Testis (tissue), 3 donors: ENCODE results near the gene ADNP. TPM values are rescaled to one million over a fixed set of nuclear protein-coding genes. Genes with fewer than 3 reads are reported as not detected.

ENCODE experiments used
- DNase-seq: peaks from one replicate; pipeline ENCODE4 v3.0.0-alpha.2; 2019
- H3K27ac ChIP-seq, 2 donors: fragments of 200-600 bp; sonication (generic); one replicate each; pipeline ENCODE4 v1.5.1; 2019
- H3K27me3 ChIP-seq: fragments of 200-600 bp; sonication (generic); one replicate; pipeline ENCODE4 v1.5.1; 2019
- H3K36me3 ChIP-seq: fragments of 200-600 bp; sonication (generic); one replicate; pipeline ENCODE4 v1.5.1; 2017; ENCODE audit warnings: low read depth; ENCODE audit errors: missing control alignments
- H3K4me1 ChIP-seq: fragments of 200-600 bp; sonication (generic); one replicate; pipeline ENCODE4 v1.5.1; 2019
- H3K4me3 ChIP-seq, 2 donors: fragments of 200-600 bp; sonication (generic); one replicate each; pipeline ENCODE4 v1.5.1; 2017 to 2019
- H3K9me3 ChIP-seq: fragments of 200-600 bp; sonication (generic); one replicate; pipeline ENCODE4 v1.5.1; 2017
- POLR2A ChIP-seq: fragments of 450-650 bp; IDR thresholded peaks from one replicate; pipeline ENCODE4 v1.6.1; 2017; ENCODE audit warnings: antibody characterized with exemption, mild to moderate bottlenecking, moderate library complexity
- WGBS, 2 donors: methylation state at CpG; one replicate each; pipeline ENCODE4 v1.1.5; 2018; 5-methylcytosine and 5-hydroxymethylcytosine counted together
- intact Hi-C: fragments of 100-400 bp; cut with DNase I; formaldehyde crosslinking; loops from one replicate; pipeline ENCODE4 v1.15.1; 2023; ENCODE audit warnings: low total_unique reads
- polyA plus RNA-seq: library from polyadenylated mRNA; stranded (reverse); fragments of 350-450 nt; fragmentation: Illumina TruSeq; extraction: RNeasy Lipid Tissue Mini Kit (QIAGEN cat#74804); gene quantifications from one replicate; pipeline ENCODE4 v1.2.3, GENCODE V29; 2014; ENCODE audit warnings: low read depth, low replicate concordance; ENCODE audit not compliant: insufficient read depth
- total RNA-seq, 2 donors: library from RNA; depleted of rRNA; stranded (reverse); fragments of >200 nt; gene quantifications; one replicate each; pipeline ENCODE4 v1.2.3, GENCODE V29; 2016
- TF ChIP-seq, protein P1 (sequence below), 3 experiments: fragments of 450-650 bp in 2 of 3; fragments of 200-600 bp in 1 of 3; sonication (generic) in 1 of 3; IDR thresholded peaks; one replicate each; pipeline ENCODE4 v1.5.1; 2016 to 2019; ENCODE audit warnings: antibody characterized with exemption in 3 of 3, mild to moderate bottlenecking in 2 of 3, moderate library complexity in 1 of 3

Gene ADNP
- total and polyA plus RNA-seq, 3 donors from 2014 or later: 83.5 to 110 (median 101) TPM

DNA sequence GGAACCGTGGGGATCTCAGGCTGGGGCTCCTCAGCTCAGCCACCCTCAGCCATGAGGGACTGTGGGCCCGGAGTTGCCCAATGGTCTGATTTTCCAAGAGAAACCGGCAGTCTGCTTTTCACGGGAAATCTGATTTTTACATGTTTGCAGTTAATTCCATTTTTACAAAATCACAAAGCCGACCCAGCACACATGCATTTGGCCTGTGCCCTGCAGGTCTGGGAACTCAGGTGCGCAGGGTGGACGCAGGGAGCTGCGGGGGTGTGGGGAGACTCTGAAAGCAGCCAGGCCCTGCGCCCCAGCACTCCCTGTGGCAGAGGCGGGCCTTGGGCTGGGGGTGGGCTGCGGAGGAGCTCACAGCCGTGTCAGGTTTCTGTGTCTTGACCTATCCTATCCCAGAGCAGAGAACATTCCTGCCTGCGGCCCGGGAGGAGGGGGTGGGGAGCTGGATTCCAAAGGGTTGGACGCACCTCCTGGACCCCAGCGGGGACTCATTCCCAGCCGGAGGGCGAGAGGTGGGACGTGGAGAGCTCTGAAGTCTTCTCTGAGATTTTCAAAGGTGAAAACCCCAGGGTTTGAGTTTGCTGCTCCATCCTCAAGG, 60.6 kb downstream of the ADNP start:
- Histone ChIP-seq H3K36me3 (no peaks in the 10 kb centered on the region), H3K4me1 (peaks cover 20% of the 10 kb centered on the region), H3K9me3 (no peaks in the 10 kb centered on the region), H3K27me3 (no peaks in the 10 kb centered on the region), H3K4me3 (no peak overlapping the region), H3K27ac (no peak overlapping the region)
- WGBS, 2 donors: 12% methylated on average over 18 of the region's 19 CpGs; no CpG with 5 or more reads in 1 of the 2 donors
- TF ChIP-seq POLR2A: no peak
- TF ChIP-seq, protein P1, sequence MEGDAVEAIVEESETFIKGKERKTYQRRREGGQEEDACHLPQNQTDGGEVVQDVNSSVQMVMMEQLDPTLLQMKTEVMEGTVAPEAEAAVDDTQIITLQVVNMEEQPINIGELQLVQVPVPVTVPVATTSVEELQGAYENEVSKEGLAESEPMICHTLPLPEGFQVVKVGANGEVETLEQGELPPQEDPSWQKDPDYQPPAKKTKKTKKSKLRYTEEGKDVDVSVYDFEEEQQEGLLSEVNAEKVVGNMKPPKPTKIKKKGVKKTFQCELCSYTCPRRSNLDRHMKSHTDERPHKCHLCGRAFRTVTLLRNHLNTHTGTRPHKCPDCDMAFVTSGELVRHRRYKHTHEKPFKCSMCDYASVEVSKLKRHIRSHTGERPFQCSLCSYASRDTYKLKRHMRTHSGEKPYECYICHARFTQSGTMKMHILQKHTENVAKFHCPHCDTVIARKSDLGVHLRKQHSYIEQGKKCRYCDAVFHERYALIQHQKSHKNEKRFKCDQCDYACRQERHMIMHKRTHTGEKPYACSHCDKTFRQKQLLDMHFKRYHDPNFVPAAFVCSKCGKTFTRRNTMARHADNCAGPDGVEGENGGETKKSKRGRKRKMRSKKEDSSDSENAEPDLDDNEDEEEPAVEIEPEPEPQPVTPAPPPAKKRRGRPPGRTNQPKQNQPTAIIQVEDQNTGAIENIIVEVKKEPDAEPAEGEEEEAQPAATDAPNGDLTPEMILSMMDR (IDR thresholded peaks at IDR 0.05): no peak
- DNase-seq: no peak
- intact Hi-C loops: no loop called here

DNA sequence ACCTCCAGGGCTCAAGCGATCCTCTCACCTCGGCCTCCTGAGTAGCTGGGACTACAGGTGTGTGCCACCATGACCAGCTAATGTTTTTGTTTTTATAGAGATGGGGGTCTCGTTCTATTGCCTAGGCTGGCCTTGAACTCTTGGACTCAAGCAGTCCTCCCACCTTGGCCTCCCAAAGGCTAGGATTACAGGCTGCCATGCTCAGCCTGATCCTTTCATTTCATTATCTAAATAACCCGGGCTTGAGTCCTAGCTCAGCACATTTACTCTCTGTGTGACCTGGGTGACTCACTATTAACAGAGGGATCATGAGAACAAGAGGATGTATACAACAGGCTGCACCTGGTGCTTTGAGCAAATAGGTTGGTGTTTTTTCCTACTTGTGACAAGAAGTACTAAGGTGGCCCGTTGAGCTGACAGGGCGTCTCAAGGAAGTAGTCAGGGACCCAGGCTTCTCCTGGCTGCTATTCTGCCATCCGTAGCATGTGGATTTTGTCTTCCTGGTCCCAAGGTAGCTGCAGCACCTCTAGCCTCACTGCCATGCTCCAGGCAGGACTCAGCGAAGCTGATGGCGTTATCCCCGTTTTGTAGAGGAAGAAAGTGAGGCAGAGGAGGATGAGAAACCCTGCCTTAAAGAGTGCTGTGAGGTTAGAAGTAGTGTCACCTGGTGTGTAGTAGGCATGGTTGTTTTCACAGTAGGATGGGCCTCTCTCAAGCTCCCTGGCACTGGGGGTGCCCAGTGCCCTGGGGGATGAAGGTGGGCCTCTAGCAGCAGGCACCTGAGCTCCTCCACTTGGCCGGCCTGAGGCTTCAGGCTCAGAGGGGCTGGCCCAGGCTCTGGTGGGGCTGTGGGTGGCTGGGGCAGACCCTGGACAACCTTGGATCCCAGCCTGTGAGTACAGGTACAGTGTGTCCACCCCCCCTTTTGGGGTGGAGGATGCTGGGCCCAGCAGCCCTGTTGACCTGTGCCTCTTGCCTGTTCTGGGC, 62.4 kb downstream of the ADNP start:
- H3K27ac ChIP-seq: no peak overlapping the region
- H3K4me1 ChIP-seq: peaks cover 12% of the 10 kb centered on the region
- no peak for DNase-seq
- no peaks in the 10 kb centered on the region for H3K27me3 ChIP-seq
- TF ChIP-seq POLR2A: no peak
- TF ChIP-seq, protein P1 (IDR thresholded peaks at IDR 0.05): no peak
- H3K9me3 ChIP-seq: no peaks in the 10 kb centered on the region
- no peaks in the 10 kb centered on the region for H3K36me3 ChIP-seq
- 84 to 87% methylated on average over 11 of the region's 11 CpGs for WGBS, 2 donors
- intact Hi-C loops: no loop called here
- no peak overlapping the region for H3K4me3 ChIP-seq

DNA sequence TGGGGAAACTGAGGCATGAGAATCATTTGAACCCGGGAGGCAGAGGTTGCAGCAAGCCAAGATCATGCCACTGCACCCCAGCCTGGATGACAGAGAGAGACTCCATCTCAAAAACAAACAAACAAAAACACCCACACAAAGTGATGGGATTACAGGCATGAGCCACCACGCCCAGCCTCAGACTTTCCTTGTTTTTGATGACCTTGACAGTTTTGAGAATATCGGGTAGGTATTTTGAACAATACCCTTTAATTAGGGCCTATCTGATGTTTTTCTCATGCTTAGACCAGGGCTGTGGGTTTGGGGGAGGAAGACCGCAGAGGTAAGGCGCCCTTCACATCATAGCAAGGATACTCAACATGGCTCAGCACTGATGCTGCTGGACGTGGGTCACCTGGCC, 63.4 kb downstream of the ADNP start:
- TF ChIP-seq, protein P1 (IDR thresholded peaks at IDR 0.05): no peak
- no peak for TF ChIP-seq POLR2A
- H3K27ac ChIP-seq: no peak overlapping the region
- intact Hi-C loops: no loop called here
- 89 to 91% methylated on average over 6 of the region's 6 CpGs for WGBS, 2 donors
- H3K4me1 ChIP-seq: peaks cover 13% of the 10 kb centered on the region
- no peak overlapping the region for H3K4me3 ChIP-seq
- no peak for DNase-seq
- no peaks in the 10 kb centered on the region for H3K9me3 ChIP-seq
- H3K36me3 ChIP-seq: no peaks in the 10 kb centered on the region
- H3K27me3 ChIP-seq: no peaks in the 10 kb centered on the region

DNA sequence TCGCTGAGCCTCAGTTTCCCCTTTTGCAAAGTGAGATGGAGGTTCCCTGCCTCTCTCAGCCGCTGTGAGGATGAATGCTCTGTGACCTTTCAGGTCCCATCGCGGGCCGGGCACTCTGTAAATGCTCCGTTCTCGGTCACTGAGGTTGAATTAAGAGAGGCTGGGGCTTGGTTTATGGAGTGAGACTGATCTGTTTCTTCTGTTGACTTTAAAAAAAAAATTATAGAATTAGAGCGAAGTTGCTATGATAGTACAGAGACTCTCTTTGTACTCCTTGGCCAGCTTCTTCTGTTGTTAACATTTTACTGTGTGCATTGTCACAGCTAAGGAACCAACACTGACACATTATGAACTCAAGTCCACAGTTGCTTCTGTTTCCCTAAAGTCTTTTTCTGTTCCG, 64.4 kb downstream of the ADNP start:
- Histone ChIP-seq H3K4me3 (no peak overlapping the region), H3K27me3 (no peaks in the 10 kb centered on the region), H3K36me3 (no peaks in the 10 kb centered on the region), H3K9me3 (no peaks in the 10 kb centered on the region), H3K27ac (no peak overlapping the region), H3K4me1 (peaks cover 19% of the 10 kb centered on the region)
- 75 to 85% methylated on average over 8 to 9 of the region's 9 CpGs for whole genome bisulfite sequencing, 2 donors
- DNase-seq: no peak
- no peak for TF ChIP-seq POLR2A
- TF ChIP-seq, protein P1 (IDR thresholded peaks at IDR 0.05): no peak
- intact Hi-C loops: no loop called here
